ENCODE data around the gene FYB2.

The FYB2 gene

DNA sequence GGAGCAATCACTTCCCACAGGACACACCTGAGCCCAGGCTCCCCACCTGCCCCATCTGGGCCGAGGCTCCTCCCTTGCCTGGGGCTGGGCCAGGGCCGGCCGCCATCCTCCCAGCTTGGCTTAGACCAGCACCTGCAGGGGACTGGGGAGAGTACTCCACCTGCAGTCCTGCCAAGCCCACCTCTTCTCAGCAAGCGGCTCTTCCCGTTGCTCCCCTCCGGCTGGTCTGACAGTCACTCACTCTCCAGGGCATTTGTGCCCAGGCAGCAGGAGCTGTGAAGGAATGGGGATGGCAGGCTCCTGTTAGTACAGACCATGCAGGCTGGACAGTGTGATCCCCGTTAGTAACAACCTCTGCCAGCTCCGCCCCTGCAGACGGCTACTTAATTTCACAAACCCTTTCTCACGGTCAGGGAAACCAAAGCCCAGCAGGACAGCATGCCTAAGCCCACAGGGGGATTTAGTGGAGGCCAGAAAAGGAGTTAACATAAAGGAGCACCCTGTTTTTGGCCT, at the start of gene FYB2:
TSS of gene FYB2 (minus strand) at position 18 of the 513 bp plus-strand sequence. CDS start 114 bp downstream, outside the sequence.
- DNase-seq: no peak

DNA sequence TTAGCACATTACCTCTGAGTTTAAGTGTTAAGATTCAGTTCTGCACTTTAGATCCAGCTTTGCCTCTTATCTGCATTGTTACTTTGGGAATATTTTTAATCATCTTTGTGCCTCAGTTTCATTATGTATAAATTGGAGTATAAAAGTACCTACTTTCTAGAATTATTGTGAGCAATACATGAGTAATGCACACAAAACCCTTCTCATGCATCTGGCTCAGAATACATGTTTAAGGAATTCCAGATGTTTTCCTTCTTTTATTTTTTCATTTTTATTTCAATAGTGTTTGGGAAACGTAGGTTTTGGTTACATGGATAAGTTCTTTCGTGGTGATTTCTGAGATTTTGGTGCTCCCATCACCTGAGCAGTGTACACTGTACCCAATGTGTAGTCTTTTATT, 49.6 kb upstream of the FYB2 start:
- DNase-seq: no peak

DNA sequence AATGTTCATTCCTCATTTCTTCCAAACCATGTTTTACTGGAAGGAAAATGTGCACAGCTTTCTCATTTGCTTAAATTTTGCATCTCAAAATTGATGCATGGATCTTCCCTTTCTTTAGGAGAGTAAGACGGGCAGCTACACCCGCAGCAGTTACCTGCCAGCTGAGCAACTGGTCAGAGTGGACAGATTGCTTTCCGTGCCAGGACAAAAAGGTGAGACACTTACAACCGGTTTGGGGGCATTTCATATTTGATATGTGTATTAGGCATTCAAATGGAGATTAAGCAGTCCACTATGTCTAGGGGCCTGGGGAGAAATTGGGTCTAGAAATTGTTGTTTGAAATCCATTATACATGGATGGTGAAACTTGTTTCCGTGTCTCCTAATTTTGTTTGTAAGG, 48.3 kb upstream of the FYB2 start:
- DNase-seq: no peak

- no peak for DNase-seq
Observed at GRCh38 chr1:56866656-56867055, 47.5 kb upstream of the FYB2 start.

DNA sequence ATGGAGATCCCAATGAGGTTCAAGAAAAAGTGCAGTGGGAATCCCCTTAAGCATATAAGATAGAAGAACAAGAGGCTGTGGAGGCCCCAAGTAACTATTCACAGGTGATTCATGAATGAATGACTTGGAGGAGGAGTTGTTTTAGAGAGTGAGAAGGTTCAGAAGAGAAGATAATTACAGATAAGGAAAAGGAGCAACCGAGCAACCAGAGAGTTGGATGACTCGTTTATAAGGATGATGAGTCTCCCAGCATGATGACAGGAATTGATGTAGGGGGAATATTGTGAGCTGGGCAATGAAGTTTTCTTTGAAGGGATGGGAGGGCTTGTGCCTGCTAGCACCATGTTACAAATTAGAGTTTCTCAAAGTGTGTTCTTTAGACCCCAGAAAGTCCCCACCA, 45.2 kb upstream of the FYB2 start:
- DNase-seq: no peak

- no peak for DNase-seq
Observed at GRCh38 chr1:56863265-56863992, 44.2 kb upstream of the FYB2 start.

DNA sequence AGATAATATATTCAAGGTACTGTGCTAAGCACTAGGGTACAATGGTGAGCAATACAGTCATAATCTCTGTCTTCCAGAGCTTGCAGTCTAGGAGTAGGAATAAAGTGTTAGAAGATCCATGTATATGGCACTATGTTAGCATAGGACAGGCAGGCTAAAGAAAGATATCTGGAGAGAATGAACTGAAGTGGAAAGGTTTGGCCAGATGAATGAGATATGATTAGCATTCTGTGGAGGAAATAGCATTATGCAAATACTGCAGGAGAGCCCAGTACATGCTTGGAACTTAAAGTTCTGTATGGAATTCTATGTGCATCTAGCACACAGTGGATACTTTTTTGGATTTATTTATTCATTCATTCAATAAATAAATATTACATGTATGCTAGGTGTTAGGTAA, 40.1 kb upstream of the FYB2 start:
- no peak for DNase-seq

DNA sequence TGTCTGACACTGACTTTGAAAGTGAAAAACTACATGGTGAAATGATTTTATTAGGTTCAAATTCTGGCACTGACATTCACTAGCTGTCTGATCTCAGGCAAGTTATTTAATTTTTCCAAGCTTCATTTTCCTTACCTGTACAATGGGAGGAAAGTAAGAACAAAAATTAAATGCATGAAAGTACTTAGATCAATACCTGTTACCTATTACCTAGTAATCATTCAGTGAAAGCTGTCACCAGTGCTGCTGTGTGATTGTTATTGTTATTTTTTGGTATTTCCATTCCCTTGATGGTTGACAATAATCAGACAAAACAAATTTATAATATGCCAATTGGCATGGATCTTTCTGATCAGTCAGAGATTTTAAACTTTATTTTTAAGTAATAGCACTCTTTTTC, 37.0 kb upstream of the FYB2 start:
- DNase-seq: no peak

DNA sequence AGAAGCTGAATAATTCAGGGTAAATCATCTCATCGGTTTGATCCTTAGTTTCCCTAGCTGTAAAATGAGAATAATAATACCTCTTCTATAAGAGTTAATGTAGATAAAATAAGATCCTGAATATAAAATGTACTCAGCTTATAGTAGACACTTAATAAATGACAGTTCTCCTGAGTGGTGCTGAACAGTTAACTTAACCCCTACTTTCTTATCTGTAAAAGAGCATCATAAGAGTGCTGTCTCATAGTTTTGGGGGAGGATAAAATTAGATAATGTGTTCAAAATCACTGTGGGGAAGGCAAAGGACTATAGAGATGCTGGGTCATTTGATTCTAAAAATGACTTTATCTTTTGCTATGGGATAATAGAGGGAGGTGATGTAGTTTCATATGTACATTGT, 36.0 kb upstream of the FYB2 start:
- no peak for DNase-seq

DNA sequence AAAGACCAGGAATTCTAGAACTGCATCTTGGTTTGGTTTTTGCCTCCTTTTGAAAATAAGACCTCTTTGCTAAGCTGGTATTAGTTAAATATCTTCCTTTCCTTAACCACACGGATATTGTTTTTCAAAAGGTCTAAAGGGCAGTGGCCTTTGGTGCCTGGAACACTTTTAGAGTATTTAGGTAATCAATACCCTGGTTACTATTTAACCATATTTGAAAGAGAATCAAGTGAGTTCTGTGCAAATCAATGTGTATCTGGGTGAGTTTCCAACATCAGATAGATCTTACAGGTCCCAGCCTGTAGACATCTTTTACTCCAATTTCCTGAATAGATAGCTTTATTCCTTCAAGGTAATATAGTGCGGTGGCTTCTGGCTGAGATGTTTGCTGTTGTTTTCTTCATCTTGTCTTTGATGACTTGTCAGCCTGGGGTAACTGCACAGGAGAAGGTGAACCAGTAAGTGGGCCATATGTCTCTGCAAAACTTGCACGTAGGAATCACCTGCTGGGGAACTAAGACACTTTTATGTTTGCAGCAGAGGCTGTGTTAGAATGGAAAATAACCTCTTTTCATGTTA, 35.4 kb upstream of the FYB2 start, which contains the start of gene C8A:
TSS of gene C8A (plus strand) at position 277 of the 579 bp plus-strand sequence. CDS start at position 382, 105 bp downstream.
- DNase-seq: no peak

GRCh38 chr1:56852476-56852875, 33.3 kb upstream of the FYB2 start:
- no peak for DNase-seq

DNA sequence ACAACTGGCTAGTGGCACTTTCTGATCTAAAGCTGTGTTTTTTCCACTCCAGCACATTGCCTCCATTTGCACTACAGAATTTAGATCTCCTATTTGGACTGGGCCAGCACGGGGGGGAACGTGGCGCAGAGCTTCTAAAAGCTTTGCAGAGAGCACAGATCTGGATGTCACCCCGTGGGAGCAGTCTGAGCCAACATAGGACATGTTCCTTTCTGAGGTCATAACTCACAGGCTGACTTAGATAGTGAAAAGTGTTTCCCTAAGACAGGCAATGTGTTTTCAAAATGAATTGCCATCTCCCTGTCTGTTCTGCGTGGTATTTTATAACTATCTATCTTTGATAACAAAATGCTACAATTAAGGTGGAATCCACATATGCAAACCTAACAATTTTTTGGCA, 31.7 kb upstream of the FYB2 start:
- DNase-seq: no peak

GRCh38 chr1:56850411-56850810, 31.2 kb upstream of the FYB2 start:
- DNase-seq: no peak

DNA sequence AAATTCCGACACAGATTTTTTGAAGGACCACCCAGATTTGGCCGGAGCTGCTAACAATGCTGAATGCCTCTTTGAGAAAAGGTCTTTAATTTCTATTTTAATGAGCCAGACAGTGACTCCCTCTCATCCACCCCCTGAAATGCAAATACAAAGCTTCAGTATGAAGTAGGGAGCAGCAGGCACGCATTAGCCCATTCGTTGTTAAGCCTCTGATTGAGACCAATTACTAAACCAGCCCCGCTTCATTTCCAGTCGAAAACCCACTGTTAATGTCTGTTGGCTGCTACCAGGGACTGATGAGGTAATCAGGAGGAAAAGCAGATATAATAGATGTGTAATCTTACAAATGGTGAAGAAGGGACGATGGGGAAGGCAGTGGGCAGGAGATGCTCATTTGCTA, 30.5 kb upstream of the FYB2 start:
- DNase-seq: no peak

GRCh38 chr1:56845343-56845742, 26.1 kb upstream of the FYB2 start:
- no peak for DNase-seq

GRCh38 chr1:56844545-56845136, 25.4 kb upstream of the FYB2 start:
- DNase-seq: no peak

DNA sequence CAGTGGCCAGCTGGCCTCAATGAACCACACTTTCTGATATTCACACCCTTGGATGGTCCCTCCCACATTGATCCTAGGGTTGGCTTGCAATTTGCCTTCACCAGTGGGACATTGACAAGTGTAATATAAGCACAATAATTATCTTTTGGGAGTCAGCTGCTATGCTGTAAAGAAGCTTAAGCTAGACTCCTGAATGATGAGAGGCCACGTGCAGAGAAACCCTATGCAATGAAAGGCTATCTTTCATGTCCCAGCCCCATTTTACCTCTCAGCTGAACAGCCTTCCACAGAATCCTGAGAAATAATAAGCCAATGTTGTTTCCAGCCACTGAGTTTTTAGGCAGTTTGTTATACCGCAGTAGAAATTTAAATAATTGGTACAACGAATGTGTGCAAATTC, 24.3 kb upstream of the FYB2 start:
- no peak for DNase-seq

DNA sequence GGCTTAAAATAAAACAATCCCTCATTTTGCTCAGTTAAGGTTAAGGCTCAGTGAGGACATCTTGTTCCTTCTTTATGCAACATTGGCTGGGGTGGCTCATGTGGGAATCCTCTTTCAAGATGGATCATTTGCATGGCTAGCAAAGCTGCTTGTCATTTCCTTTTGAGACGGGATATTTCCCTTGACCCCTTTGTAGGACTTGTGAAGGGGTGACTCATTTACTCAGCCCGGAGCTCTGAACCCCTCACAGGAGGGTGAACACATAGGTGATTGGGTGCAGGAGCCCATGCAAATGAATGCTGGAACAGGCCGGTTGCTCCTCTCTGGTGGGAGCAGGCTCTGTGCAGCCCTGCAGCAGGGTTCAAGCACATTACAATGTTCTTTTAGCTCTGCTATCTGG, 19.6 kb upstream of the FYB2 start:
- no peak for DNase-seq

DNA sequence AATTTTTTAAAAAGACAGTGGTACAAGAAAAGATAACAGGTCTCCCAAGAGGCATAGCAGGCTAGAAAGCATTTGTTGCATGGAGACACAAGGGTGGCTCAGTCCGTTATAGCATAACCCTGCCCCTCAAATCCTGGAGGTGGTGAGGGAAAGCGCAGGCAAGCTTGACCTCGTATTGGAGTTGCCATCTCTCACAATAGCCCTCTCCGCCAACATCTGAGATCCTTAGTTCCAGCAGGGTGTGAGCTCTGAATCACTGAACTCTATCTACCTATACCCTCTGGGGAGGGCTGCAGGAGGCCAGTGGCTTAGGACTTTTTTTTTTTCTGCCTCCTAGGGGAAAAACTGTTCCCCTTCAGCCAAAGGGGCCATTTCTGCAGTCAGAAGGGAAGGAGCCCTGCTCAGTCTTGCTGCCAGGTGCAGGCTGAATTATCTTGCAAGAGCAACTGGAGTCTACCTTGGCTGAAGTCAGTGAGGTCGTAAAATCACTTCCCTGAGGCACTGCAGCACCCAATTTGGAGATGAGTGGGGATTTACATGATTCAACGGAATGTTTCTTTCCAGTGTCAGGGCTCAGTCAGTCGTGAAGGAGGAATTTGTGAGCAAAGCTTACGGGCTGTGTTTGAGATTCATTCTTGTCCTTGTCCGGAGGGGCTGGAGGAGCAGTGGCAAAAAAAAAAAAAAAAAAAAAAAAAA, 18.2 kb upstream of the FYB2 start:
- DNase-seq: no peak

- DNase-seq: no peak
Observed at GRCh38 chr1:56836359-56836758, 17.2 kb upstream of the FYB2 start.

GRCh38 chr1:56835657-56836056, 16.5 kb upstream of the FYB2 start:
- DNase-seq: no peak

DNA sequence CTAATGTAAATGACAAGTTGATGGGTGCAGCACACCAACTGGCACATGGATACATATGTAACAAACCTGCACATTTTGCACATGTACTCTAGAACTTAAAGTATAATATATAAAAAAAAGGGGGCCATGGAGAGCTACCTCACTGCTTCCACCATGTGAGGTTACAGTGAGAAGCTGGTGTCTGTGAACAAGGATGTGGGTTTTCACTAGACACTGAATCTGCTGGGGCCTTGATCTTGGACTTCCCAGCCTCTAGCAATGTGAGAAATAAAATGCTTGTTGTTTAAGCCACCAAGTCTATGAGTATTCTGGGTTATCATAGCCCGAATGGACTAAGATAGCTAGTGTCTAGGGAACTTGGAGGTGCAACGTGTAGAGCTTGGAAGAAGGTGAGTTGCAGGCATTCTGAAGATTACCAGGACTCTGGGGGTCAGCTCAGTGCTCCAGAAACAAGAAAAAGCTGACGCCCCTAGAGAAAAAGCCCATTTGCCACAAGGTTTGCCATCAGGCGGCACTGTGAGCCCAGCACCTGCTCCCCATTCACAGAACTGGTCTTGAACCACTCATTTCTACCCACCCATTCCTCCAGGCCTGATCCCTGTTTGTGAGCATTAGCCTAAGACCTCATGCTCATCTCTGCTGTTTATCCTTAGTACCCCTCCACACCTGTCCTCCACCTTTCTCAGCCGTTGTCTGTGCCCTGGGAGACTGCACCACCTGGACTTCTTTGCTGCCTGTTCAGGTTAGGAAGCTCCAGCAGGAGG, 15.1 kb upstream of the FYB2 start:
- no peak for DNase-seq

DNA sequence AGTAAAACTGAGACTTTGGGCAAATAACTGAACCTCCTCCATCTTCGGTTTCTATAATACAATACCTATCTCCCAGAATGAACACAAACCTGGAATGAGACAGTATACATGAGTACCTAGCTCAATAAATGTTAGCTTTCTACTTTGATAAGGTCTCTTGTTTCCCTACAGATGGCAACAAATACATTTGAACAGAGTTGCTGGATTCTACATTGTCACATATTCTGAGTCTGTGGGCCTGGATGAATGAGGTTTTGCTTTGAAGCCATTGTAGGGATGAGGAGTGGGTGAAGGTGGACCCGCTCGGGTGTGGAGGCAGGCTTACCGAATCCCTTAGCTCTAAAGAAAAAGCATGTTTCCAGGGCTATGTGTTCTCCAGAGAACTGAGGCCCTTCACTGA, 13.9 kb upstream of the FYB2 start:
- DNase-seq: no peak

All from CD4-positive, alpha-beta T cell treated with Interleukin-12 subunit alpha and Interleukin-12 subunit beta, for 1 hour (primary cell).